HG02623 (cell line): ENCODE measurements around the gene EYA4.

Experiments used
- ATAC-seq: cut with Tn5 transposase; IDR thresholded peaks from one replicate; pipeline ENCODE4 v1.9.1; 2021; ENCODE audit warnings: moderate library complexity; ENCODE audit not compliant: unreplicated experiment

EYA4 gene

GRCh38 chr6:133288662-133289061 lies 47.5 kb downstream of the EYA4 start:
- ATAC-seq, result no peak

- ATAC-seq, result no peak
Observed at GRCh38 chr6:133289733-133290306, 48.7 kb downstream of the EYA4 start.

GRCh38 chr6:133290930-133291329 lies 49.8 kb downstream of the EYA4 start:
- ATAC-seq, result no peak

GRCh38 chr6:133291671-133292070 lies 50.5 kb downstream of the EYA4 start:
- no peak for ATAC-seq

- ATAC-seq, result no peak
Observed at GRCh38 chr6:133297657-133298056, 56.5 kb downstream of the EYA4 start.

GRCh38 chr6:133298335-133298734 lies 57.2 kb downstream of the EYA4 start:
- no peak for ATAC-seq

- ATAC-seq, result no peak
Observed at GRCh38 chr6:133298801-133299200, 57.6 kb downstream of the EYA4 start.

- no peak for ATAC-seq
Observed at GRCh38 chr6:133300896-133301295, 59.7 kb downstream of the EYA4 start.

- ATAC-seq, result no peak
Observed at GRCh38 chr6:133301835-133302234, 60.7 kb downstream of the EYA4 start.

GRCh38 chr6:133306931-133307330 lies 65.8 kb downstream of the EYA4 start:
- ATAC-seq, result no peak

GRCh38 chr6:133309579-133309978 lies 68.4 kb downstream of the EYA4 start:
- ATAC-seq, result no peak

GRCh38 chr6:133312006-133312405 lies 70.8 kb downstream of the EYA4 start:
- no peak for ATAC-seq

GRCh38 chr6:133313068-133313467 lies 71.9 kb downstream of the EYA4 start:
- ATAC-seq, result no peak

GRCh38 chr6:133314947-133315346 lies 73.8 kb downstream of the EYA4 start:
- no peak for ATAC-seq

- ATAC-seq, result no peak
Observed at GRCh38 chr6:133315811-133316210, 74.7 kb downstream of the EYA4 start.

GRCh38 chr6:133317704-133318103 lies 76.5 kb downstream of the EYA4 start:
- ATAC-seq, result no peak

- no peak for ATAC-seq
Observed at GRCh38 chr6:133326584-133326983, 85.4 kb downstream of the EYA4 start.

- no peak for ATAC-seq
Observed at GRCh38 chr6:133333852-133334251, 92.7 kb downstream of the EYA4 start.

GRCh38 chr6:133337308-133337707 lies 96.2 kb downstream of the EYA4 start:
- ATAC-seq, result no peak

GRCh38 chr6:133339543-133340384 lies 98.6 kb downstream of the EYA4 start:
- ATAC-seq, result no peak

- no peak for ATAC-seq
Observed at GRCh38 chr6:133340557-133340956, 99.4 kb downstream of the EYA4 start.

GRCh38 chr6:133341607-133342158 lies 100.5 kb downstream of the EYA4 start:
- no peak for ATAC-seq
